Measurements from ENCODE around the gene GP1BA. TPM values are rescaled to one million over a fixed set of nuclear protein-coding genes. Genes with fewer than 3 reads are reported as not detected.

GP1BA gene
- polyA plus RNA-seq, 1 donor from 2014 or later: not detected

DNA sequence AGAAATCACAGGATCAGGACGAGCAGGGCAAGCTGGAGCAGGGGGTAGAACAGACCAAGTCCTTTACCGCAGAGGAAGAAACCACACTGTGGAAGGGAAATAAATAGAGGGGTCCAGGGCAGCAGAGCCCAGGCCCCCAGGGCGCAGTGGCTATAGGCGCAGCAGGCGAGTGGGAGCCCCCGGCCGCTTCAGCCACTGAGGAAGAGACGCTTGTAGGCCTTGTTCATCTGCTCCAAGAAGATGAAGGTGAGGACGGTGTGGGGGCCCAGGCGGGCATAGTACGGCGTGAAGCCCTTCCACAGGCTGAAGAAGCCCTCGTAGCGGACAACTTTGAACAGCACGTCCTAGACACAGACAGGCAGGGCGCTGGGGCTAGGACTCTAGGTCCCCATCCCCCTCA lies 5.5 kb downstream of the GP1BA start:
- H3K9ac ChIP-seq (ENCODE audit: low read length): no peak overlapping the region
- TF ChIP-seq, protein P1, sequence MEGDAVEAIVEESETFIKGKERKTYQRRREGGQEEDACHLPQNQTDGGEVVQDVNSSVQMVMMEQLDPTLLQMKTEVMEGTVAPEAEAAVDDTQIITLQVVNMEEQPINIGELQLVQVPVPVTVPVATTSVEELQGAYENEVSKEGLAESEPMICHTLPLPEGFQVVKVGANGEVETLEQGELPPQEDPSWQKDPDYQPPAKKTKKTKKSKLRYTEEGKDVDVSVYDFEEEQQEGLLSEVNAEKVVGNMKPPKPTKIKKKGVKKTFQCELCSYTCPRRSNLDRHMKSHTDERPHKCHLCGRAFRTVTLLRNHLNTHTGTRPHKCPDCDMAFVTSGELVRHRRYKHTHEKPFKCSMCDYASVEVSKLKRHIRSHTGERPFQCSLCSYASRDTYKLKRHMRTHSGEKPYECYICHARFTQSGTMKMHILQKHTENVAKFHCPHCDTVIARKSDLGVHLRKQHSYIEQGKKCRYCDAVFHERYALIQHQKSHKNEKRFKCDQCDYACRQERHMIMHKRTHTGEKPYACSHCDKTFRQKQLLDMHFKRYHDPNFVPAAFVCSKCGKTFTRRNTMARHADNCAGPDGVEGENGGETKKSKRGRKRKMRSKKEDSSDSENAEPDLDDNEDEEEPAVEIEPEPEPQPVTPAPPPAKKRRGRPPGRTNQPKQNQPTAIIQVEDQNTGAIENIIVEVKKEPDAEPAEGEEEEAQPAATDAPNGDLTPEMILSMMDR (IDR thresholded peaks at IDR 0.05; ENCODE audit: poor library complexity, severe bottlenecking): no peak
- TF ChIP-seq MXI1 (conservative IDR thresholded peaks at IDR 0.05; ENCODE audit: poor library complexity, severe bottlenecking) (no peak), POLR2AphosphoS5 (IDR thresholded peaks at IDR 0.05) (no peak), EZH2 (IDR thresholded peaks at IDR 0.05; ENCODE audit: borderline replicate concordance, insufficient read depth, low read length, poor library complexity, severe bottlenecking) (no peak), EP300 (conservative IDR thresholded peaks at IDR 0.05; ENCODE audit: poor library complexity, severe bottlenecking) (no peak), SMC3 (conservative IDR thresholded peaks at IDR 0.05; ENCODE audit: poor library complexity) (no peak), TAF1 (IDR thresholded peaks at IDR 0.05; ENCODE audit: low read depth) (no peak), RAD21 (conservative IDR thresholded peaks at IDR 0.05) (no peak)
- TF ChIP-seq, protein P2, sequence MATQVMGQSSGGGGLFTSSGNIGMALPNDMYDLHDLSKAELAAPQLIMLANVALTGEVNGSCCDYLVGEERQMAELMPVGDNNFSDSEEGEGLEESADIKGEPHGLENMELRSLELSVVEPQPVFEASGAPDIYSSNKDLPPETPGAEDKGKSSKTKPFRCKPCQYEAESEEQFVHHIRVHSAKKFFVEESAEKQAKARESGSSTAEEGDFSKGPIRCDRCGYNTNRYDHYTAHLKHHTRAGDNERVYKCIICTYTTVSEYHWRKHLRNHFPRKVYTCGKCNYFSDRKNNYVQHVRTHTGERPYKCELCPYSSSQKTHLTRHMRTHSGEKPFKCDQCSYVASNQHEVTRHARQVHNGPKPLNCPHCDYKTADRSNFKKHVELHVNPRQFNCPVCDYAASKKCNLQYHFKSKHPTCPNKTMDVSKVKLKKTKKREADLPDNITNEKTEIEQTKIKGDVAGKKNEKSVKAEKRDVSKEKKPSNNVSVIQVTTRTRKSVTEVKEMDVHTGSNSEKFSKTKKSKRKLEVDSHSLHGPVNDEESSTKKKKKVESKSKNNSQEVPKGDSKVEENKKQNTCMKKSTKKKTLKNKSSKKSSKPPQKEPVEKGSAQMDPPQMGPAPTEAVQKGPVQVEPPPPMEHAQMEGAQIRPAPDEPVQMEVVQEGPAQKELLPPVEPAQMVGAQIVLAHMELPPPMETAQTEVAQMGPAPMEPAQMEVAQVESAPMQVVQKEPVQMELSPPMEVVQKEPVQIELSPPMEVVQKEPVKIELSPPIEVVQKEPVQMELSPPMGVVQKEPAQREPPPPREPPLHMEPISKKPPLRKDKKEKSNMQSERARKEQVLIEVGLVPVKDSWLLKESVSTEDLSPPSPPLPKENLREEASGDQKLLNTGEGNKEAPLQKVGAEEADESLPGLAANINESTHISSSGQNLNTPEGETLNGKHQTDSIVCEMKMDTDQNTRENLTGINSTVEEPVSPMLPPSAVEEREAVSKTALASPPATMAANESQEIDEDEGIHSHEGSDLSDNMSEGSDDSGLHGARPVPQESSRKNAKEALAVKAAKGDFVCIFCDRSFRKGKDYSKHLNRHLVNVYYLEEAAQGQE (IDR thresholded peaks at IDR 0.05; ENCODE audit: borderline replicate concordance): no peak
- no peaks in the 10 kb centered on the region for H3K27me3 ChIP-seq (ENCODE audit: insufficient read depth, low read depth, low read length)
- H3K79me2 ChIP-seq (replicated peaks; ENCODE audit: insufficient read depth, low read length): peaks cover 20% of the 10 kb centered on the region
- H3F3A ChIP-seq (ENCODE audit: insufficient read depth, low read length, poor library complexity, severe bottlenecking): no peaks in the 10 kb centered on the region
- no peaks in the 10 kb centered on the region for H3K9me3 ChIP-seq (ENCODE audit: low read length)
- no peaks in the 10 kb centered on the region for H3K9me2 ChIP-seq (ENCODE audit: insufficient read depth, low read length)
- no peak overlapping the region for H3K4me3 ChIP-seq (ENCODE audit: low read length)
- no peaks in the 10 kb centered on the region for H3K36me3 ChIP-seq (ENCODE audit: insufficient read depth, low read length)
- no peak overlapping the region for H3K27ac ChIP-seq (ENCODE audit: low read length)
- H2AFZ ChIP-seq (ENCODE audit: low read depth, low read length): no peak overlapping the region
- no peak overlapping the region for H3K4me2 ChIP-seq (ENCODE audit: low read length)
- no peaks in the 10 kb centered on the region for H4K20me1 ChIP-seq (ENCODE audit: insufficient read depth)

- Histone ChIP-seq H2AFZ (ENCODE audit: low read depth, low read length) (no peak overlapping the region), H3K9ac (ENCODE audit: low read length) (peak overlapping the region; percentile 92), H3K9me2 (ENCODE audit: insufficient read depth, low read length) (no peaks in the 10 kb centered on the region), H3K9me3 (ENCODE audit: low read length) (no peaks in the 10 kb centered on the region), H4K20me1 (ENCODE audit: insufficient read depth) (no peaks in the 10 kb centered on the region), H3K4me2 (ENCODE audit: low read length) (no peak overlapping the region), H3F3A (ENCODE audit: insufficient read depth, low read length, poor library complexity, severe bottlenecking) (no peaks in the 10 kb centered on the region), H3K79me2 (replicated peaks; ENCODE audit: insufficient read depth, low read length) (peaks cover 20% of the 10 kb centered on the region), H3K27ac (ENCODE audit: low read length) (no peak overlapping the region), H3K27me3 (ENCODE audit: insufficient read depth, low read depth, low read length) (no peaks in the 10 kb centered on the region), H3K36me3 (ENCODE audit: insufficient read depth, low read length) (no peaks in the 10 kb centered on the region), H3K4me3 (ENCODE audit: low read length) (peak overlapping the region; percentile 83)
- TF ChIP-seq TAF1 (IDR thresholded peaks at IDR 0.05; ENCODE audit: low read depth): no peak
- TF ChIP-seq, protein P1 (IDR thresholded peaks at IDR 0.05; ENCODE audit: poor library complexity, severe bottlenecking): no peak
- no peak for TF ChIP-seq SMC3 (conservative IDR thresholded peaks at IDR 0.05; ENCODE audit: poor library complexity)
- TF ChIP-seq POLR2AphosphoS5 (IDR thresholded peaks at IDR 0.05): no peak
- no peak for TF ChIP-seq RAD21 (conservative IDR thresholded peaks at IDR 0.05)
- no peak for TF ChIP-seq EZH2 (IDR thresholded peaks at IDR 0.05; ENCODE audit: borderline replicate concordance, insufficient read depth, low read length, poor library complexity, severe bottlenecking)
- TF ChIP-seq EP300 (conservative IDR thresholded peaks at IDR 0.05; ENCODE audit: poor library complexity, severe bottlenecking): no peak
- TF ChIP-seq MXI1 (conservative IDR thresholded peaks at IDR 0.05; ENCODE audit: poor library complexity, severe bottlenecking): no peak
- TF ChIP-seq, protein P2 (IDR thresholded peaks at IDR 0.05; ENCODE audit: borderline replicate concordance): no peak
Observed at GRCh38 chr17:4938069-4938491, 6.0 kb downstream of the GP1BA start.
